ENCODE results near the gene TMEM9.

TMEM9 gene

GRCh38 chr1:201105688-201106087 lies 48.6 kb downstream of the TMEM9 start:
- no peak for DNase-seq (ENCODE audit: low read depth)

GRCh38 chr1:201104141-201104540 lies 50.1 kb downstream of the TMEM9 start:
- no peak for DNase-seq (ENCODE audit: low read depth)

- DNase-seq (ENCODE audit: low read depth), result no peak
These were observed 50.6 kb downstream of the TMEM9 start for GRCh38 chr1:201103666-201104065.

- no peak for DNase-seq (ENCODE audit: low read depth)
These were observed 53.9 kb downstream of the TMEM9 start for GRCh38 chr1:201100169-201100930.

- DNase-seq (ENCODE audit: low read depth), result no peak
These were observed 55.1 kb downstream of the TMEM9 start for GRCh38 chr1:201098992-201099677.

GRCh38 chr1:201096977-201097856 lies 57.1 kb downstream of the TMEM9 start:
- no peak for DNase-seq (ENCODE audit: low read depth)

- no peak for DNase-seq (ENCODE audit: low read depth)
These were observed 58.2 kb downstream of the TMEM9 start for GRCh38 chr1:201096041-201096461.

- DNase-seq (ENCODE audit: low read depth), result no peak
These were observed 58.7 kb downstream of the TMEM9 start for GRCh38 chr1:201095581-201095980.

GRCh38 chr1:201094832-201095231 lies 59.4 kb downstream of the TMEM9 start:
- no peak for DNase-seq (ENCODE audit: low read depth)

- DNase-seq (ENCODE audit: low read depth), result no peak
These were observed 60.3 kb downstream of the TMEM9 start for GRCh38 chr1:201093962-201094361.

- no peak for DNase-seq (ENCODE audit: low read depth)
These were observed 60.7 kb downstream of the TMEM9 start for GRCh38 chr1:201093561-201093960.

- no peak for DNase-seq (ENCODE audit: low read depth)
These were observed 61.5 kb downstream of the TMEM9 start for GRCh38 chr1:201092738-201093137.

GRCh38 chr1:201091256-201091655 lies 63.0 kb downstream of the TMEM9 start:
- no peak for DNase-seq (ENCODE audit: low read depth)

GRCh38 chr1:201090541-201090940 lies 63.7 kb downstream of the TMEM9 start:
- no peak for DNase-seq (ENCODE audit: low read depth)

GRCh38 chr1:201089596-201089995 lies 64.7 kb downstream of the TMEM9 start:
- no peak for DNase-seq (ENCODE audit: low read depth)

- DNase-seq (ENCODE audit: low read depth), result no peak
These were observed 65.3 kb downstream of the TMEM9 start for GRCh38 chr1:201088901-201089525.

- no peak for DNase-seq (ENCODE audit: low read depth)
These were observed 65.9 kb downstream of the TMEM9 start for GRCh38 chr1:201088395-201088794.

GRCh38 chr1:201085902-201086735 lies 68.2 kb downstream of the TMEM9 start:
- no peak for DNase-seq (ENCODE audit: low read depth)

Data from activated gamma-delta T cell treated with anti-CD3 and anti-CD28 coated beads, Interleukin-2, amount 50 U/mL, for 16 hours (primary cell).